ENCODE data around the gene TRAF3. TPM values are rescaled to one million over a fixed set of nuclear protein-coding genes. Genes with fewer than 3 reads are reported as not detected.

TRAF3 gene
- polyA plus RNA-seq, 1 experiment = 20.1 TPM

GRCh38 chr14:102933618-102934231 lies 156.5 kb downstream of the TRAF3 start:
- ChIA-PET CTCF (no interaction called here), POLR2A (no interaction called here)
- H3K27me3 ChIP-seq (ENCODE audit: control insufficient read depth, insufficient read depth, low read length) = peaks cover 4% of the 10 kb centered on the region
- H3K4me3 ChIP-seq (ENCODE audit: low read depth, low read length) = no peak overlapping the region
- H3K36me3 ChIP-seq (ENCODE audit: control insufficient read depth, insufficient read depth, low read length) = peaks cover 21% of the 10 kb centered on the region
- no peak for DNase-seq (ENCODE audit: low read depth)
- TF ChIP-seq, protein P1, sequence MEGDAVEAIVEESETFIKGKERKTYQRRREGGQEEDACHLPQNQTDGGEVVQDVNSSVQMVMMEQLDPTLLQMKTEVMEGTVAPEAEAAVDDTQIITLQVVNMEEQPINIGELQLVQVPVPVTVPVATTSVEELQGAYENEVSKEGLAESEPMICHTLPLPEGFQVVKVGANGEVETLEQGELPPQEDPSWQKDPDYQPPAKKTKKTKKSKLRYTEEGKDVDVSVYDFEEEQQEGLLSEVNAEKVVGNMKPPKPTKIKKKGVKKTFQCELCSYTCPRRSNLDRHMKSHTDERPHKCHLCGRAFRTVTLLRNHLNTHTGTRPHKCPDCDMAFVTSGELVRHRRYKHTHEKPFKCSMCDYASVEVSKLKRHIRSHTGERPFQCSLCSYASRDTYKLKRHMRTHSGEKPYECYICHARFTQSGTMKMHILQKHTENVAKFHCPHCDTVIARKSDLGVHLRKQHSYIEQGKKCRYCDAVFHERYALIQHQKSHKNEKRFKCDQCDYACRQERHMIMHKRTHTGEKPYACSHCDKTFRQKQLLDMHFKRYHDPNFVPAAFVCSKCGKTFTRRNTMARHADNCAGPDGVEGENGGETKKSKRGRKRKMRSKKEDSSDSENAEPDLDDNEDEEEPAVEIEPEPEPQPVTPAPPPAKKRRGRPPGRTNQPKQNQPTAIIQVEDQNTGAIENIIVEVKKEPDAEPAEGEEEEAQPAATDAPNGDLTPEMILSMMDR (IDR thresholded peaks at IDR 0.05; ENCODE audit: insufficient read depth, low read depth, low read length) = no peak

- no peaks in the 10 kb centered on the region for H3K27me3 ChIP-seq (ENCODE audit: control insufficient read depth, insufficient read depth, low read length)
- CTCF ChIA-PET = interaction anchor here (1.0 kb wide), 1 partner anchor 10 kb away, joined by 3 read pairs; no protein-coding TSS in a partner anchor
- POLR2A ChIA-PET = no interaction called here
- TF ChIP-seq, protein P1 (IDR thresholded peaks at IDR 0.05; ENCODE audit: insufficient read depth, low read depth, low read length) = no peak
- no peak overlapping the region for H3K4me3 ChIP-seq (ENCODE audit: low read depth, low read length)
- peaks cover 34% of the 10 kb centered on the region for H3K36me3 ChIP-seq (ENCODE audit: control insufficient read depth, insufficient read depth, low read length)
- DNase-seq (ENCODE audit: low read depth) = no peak
Observed at GRCh38 chr14:102935756-102936155, 158.5 kb downstream of the TRAF3 start.

DNA sequence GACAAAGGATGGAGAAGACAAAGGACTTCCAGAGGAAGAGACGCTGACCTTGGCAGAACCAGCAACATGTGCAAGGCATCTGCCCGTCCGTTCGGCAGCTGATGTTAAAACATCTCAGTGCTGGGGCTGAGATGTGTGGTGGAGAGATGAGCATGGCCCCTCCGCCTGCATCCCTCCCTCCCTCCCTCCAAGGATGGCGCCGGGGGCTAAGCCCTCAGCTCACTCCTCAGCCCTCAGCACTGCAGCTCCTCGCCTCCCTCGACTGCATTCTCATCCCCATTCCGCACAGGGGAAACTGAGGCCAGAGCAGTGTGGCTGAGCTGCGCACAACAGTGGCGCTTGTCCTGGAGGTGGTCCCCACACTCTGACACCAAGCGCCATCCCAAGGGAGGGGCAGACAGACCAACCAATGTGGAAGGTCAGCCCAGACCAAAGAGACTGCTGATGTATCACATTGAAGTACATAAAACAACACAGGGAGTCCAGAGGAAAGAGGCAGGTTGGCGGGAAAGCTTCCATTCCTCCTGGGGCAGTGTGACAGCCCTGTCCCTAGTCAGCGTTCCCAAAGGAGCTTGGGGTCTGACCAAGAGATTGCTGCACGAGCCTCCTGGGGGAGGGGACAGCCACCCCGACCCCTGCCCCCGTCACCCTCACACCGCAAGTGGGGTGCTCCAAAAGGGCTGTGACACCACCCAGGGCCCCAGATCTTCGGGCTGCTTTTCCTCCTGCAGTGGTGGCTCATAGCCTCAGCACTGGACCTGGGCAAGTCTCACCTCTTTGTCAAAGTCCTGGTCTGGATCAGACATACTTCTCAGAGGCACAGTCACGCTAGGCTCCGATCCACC lies 160.3 kb downstream of the TRAF3 start:
- Histone ChIP-seq H3K36me3 (ENCODE audit: control insufficient read depth, insufficient read depth, low read length) (peaks cover 43% of the 10 kb centered on the region), H3K27me3 (ENCODE audit: control insufficient read depth, insufficient read depth, low read length) (no peaks in the 10 kb centered on the region), H3K4me3 (ENCODE audit: low read depth, low read length) (no peak overlapping the region)
- ChIA-PET CTCF (interaction anchor here (1.4 kb wide), 1 partner anchor 164 kb away, joined by 3 read pairs; no protein-coding TSS in a partner anchor), POLR2A (no interaction called here)
- TF ChIP-seq, protein P1 (IDR thresholded peaks at IDR 0.05; ENCODE audit: insufficient read depth, low read depth, low read length) = no peak
- no peak for DNase-seq (ENCODE audit: low read depth)

DNA sequence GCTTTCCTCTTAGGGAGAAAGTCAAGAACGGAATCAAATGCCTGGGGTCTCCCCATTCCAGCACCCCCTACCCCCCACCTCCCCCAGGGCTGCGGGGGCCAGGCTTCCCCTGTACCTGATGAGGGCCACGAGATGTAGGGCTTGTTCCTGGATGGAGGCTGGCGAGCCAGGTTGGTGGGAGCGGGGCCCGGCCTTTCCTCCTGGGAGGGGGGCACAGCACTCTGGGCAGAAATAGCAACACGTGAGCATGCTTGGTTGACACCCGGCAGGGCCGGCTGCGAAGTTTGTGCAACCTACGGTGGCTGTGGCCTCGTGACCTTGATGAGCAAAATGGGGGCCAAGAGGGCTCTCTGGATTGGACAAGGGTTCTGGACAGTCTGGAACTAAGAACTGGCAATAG lies 160.9 kb downstream of the TRAF3 start:
- TF ChIP-seq, protein P1 (IDR thresholded peaks at IDR 0.05; ENCODE audit: insufficient read depth, low read depth, low read length) = no peak
- Histone ChIP-seq H3K27me3 (ENCODE audit: control insufficient read depth, insufficient read depth, low read length) (no peaks in the 10 kb centered on the region), H3K36me3 (ENCODE audit: control insufficient read depth, insufficient read depth, low read length) (peaks cover 41% of the 10 kb centered on the region), H3K4me3 (ENCODE audit: low read depth, low read length) (no peak overlapping the region)
- no peak for DNase-seq (ENCODE audit: low read depth)
- CTCF ChIA-PET = interaction anchor here (1.4 kb wide), 1 partner anchor 165 kb away, joined by 3 read pairs; no protein-coding TSS in a partner anchor
- POLR2A ChIA-PET = no interaction called here

GRCh38 chr14:102939329-102939728 lies 162.1 kb downstream of the TRAF3 start:
- H3K27me3 ChIP-seq (ENCODE audit: control insufficient read depth, insufficient read depth, low read length) = no peaks in the 10 kb centered on the region
- POLR2A ChIA-PET = no interaction called here
- DNase-seq (ENCODE audit: low read depth) = no peak
- CTCF ChIA-PET = interaction anchor here (1.4 kb wide), 1 partner anchor 166 kb away, joined by 3 read pairs; no protein-coding TSS in a partner anchor
- TF ChIP-seq, protein P1 (IDR thresholded peaks at IDR 0.05; ENCODE audit: insufficient read depth, low read depth, low read length) = no peak
- H3K4me3 ChIP-seq (ENCODE audit: low read depth, low read length) = no peak overlapping the region
- H3K36me3 ChIP-seq (ENCODE audit: control insufficient read depth, insufficient read depth, low read length) = peaks cover 44% of the 10 kb centered on the region

Data from BJ (cell line).